ENCODE results near the gene RASGEF1C.
A peak's percentile ranks its signal among the peaks of the same experiment; 100 is the strongest.
"Not testable (repeated sequence)": the region's sequence is repeated elsewhere in the genome, so short reads cannot be mapped to it uniquely, and the experiment has no call there.

RASGEF1C gene

DNA sequence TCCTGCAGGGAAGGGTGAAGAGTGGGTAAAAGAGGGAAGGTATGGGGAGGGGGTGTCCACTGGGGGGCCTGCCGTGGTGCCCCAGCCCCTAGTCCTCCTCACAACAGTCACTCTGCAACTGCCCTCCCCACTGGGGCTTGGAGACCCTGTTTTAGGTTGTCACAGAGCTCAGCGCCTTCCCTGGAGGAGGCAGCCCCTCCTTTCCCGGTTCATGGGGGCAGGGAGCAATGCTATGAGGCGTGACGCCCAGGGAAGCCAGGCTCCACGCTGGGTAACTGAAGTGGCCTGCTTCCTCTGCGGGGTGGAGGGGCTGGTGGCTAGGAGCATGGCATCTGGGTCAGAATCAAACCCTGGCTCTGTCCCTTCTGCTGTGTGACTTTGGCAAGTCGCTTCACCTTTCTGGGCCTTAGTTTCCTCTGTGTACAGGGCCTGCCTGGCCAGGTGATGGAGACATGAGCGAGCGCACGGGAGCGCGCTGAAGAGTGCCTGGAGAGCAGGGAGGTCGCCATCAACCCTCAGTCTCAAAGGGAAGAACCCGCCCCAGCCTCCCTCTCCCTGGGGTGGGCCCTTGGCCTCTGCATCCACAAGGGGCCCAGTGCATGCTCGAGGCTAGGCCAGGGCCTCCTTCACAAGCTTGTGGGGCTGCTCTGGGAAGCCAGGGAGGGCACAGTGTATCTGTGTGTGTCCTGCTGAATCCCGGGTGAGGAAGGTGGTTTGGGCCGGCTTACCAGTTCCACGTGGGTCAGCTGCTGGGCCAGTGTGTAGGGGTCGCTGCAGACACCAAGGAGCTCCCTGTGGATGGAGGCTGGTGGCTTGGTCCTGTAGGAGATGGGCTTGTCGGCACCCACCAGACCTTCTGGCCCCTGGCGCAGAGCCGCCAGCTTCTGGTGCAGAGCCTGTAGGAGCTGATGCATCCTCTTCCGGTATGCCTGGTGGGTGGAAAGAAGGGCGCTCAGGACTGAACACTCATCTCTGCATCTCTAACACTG is 81.0 kb downstream of the RASGEF1C start:
- no peak for DNase-seq
- TF ChIP-seq, protein P1, sequence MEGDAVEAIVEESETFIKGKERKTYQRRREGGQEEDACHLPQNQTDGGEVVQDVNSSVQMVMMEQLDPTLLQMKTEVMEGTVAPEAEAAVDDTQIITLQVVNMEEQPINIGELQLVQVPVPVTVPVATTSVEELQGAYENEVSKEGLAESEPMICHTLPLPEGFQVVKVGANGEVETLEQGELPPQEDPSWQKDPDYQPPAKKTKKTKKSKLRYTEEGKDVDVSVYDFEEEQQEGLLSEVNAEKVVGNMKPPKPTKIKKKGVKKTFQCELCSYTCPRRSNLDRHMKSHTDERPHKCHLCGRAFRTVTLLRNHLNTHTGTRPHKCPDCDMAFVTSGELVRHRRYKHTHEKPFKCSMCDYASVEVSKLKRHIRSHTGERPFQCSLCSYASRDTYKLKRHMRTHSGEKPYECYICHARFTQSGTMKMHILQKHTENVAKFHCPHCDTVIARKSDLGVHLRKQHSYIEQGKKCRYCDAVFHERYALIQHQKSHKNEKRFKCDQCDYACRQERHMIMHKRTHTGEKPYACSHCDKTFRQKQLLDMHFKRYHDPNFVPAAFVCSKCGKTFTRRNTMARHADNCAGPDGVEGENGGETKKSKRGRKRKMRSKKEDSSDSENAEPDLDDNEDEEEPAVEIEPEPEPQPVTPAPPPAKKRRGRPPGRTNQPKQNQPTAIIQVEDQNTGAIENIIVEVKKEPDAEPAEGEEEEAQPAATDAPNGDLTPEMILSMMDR (IDR thresholded peaks at IDR 0.05), result no peak
- no peak overlapping the region for H3K27ac ChIP-seq
- no peaks in the 10 kb centered on the region for H3K9me3 ChIP-seq
- H3K4me1 ChIP-seq, result peaks cover 0 to 5% (median 0%) of the 10 kb centered on the region in 4 donors
- H3K27me3 ChIP-seq, result peaks cover 0 to 23% of the 10 kb centered on the region in 2 donors
- no peak overlapping the region for H3K4me3 ChIP-seq
- intact Hi-C loops (cut with DNase I; ENCODE audit: low total_unique reads), result no loop called here
- H3K36me3 ChIP-seq, result no peaks in the 10 kb centered on the region

DNA sequence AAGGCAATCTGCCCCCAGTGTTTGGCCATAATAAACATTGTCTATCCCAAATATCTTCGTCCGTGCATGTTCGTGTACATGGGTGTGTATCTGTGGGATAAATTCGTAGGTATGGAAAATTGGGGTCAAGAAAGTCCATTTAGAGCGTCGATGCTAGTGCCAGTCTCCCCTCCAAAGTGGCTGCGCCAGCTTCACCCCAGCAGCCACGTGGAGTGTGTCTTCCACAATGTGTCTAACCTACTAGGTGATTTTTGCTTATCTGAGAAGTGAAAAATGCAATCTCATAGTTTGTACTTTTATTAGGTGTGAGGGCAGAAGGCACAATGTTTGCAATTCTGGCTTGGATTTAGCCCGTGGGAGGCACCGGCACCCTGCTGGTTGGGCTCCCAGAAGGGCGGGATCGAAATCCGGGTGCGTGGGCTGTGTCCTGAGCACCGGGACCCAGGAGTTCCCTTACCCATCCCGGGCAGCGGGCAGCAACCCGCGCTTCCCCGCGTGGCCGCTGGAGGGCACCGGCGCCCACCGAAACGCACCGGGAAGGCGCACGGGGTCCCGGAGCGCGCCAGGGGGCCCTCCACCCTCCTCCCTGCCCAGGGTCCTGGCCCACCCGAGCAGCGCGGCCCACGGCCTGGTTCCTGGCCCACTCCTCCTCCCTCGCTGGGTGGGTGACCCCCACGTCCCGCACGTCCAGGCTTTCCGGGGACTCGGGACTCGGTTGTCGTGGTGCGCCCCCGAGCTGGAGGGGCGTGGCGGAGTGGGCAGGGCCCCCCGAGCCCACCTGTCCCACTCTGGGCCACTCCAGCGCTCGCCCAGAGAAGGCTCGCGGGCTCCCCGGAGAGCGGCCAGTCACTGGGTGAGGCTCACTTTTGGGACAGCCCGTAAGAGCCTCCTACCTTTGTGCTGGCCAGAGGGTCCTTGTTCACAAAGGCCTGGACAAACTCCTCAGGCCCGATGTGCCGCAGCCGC is 82.0 kb downstream of the RASGEF1C start:
- TF ChIP-seq, protein P1 (IDR thresholded peaks at IDR 0.05), result peak; percentile 54 to 65
- no peaks in the 10 kb centered on the region for H3K36me3 ChIP-seq
- peak in 1 of 2 donors; percentile 62 for DNase-seq
- H3K4me3 ChIP-seq, result no peak overlapping the region
- no peaks in the 10 kb centered on the region for H3K9me3 ChIP-seq
- peaks cover 0 to 5% (median 0%) of the 10 kb centered on the region in 4 donors for H3K4me1 ChIP-seq
- intact Hi-C loops (cut with DNase I; ENCODE audit: low total_unique reads), result no loop called here
- no peak overlapping the region for H3K27ac ChIP-seq
- peaks cover 0 to 23% of the 10 kb centered on the region in 2 donors for H3K27me3 ChIP-seq

DNA sequence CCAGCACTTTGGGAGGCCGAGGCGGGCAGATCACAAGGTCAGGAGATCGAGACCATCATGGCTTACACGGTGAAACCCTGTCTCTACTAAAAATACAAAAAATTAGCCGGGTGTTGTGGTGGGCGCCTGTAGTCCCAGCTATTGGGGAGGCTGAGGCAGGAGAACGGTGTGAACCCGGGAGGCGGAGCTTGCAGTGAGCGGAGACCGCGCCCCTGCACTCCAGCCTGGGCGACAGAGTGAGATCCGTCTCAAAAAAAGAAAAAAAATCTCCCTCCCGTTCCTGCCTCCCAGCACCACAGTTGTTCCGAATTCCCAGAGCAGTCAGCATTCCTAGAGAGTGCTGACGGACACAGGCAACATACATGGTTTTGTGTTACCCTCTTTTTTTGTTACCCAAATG is 82.9 kb downstream of the RASGEF1C start:
- H3K4me1 ChIP-seq; H3K36me3 ChIP-seq; DNase-seq; H3K4me3 ChIP-seq; H3K27ac ChIP-seq; intact Hi-C loops (cut with DNase I; ENCODE audit: low total_unique reads); H3K9me3 ChIP-seq: not testable (repeated sequence)
- H3K27me3 ChIP-seq, result peaks cover 0 to 23% of the 10 kb centered on the region in 2 donors

DNA sequence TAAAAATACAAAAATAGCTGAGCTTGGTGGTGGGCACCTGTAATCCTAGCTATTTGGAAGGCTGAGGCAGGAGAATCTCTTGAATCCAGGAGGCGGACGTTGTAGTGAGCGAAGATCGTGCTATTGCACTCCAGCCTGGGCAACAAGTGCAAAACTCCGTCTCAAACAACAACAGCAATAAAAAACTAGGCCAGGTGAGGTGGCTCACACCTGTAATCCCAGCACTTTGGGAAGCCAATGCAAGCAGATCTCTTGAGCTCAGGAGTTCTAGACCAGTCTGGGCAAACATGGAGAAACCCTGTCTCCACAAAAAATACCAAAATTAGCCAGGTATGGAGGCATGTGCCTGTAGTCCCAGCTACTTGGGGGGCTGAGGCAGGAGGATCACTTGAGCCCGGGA is 84.3 kb downstream of the RASGEF1C start:
- DNase-seq; H3K27ac ChIP-seq; intact Hi-C loops (cut with DNase I; ENCODE audit: low total_unique reads); H3K4me3 ChIP-seq; H3K9me3 ChIP-seq; H3K4me1 ChIP-seq; H3K36me3 ChIP-seq: not testable (repeated sequence)
- peaks cover 0 to 34% of the 10 kb centered on the region in 2 donors for H3K27me3 ChIP-seq

DNA sequence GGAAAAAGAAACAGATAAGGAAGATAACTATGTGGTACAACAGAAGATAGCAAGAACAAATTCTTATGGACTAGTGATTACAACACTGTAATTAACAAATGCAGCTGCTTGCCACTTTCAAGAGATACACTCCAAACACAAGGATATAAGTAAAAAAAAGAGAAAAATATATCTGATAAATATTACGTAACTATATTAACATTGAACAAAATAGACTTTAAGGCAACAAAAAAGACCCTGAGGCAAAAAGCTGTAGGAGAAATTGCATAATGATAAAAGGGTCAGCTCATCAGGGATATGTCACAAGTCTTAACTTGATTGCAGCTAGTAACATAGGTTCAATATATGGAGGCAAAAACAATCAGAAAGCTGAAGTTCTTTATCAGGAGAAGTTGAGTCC is 86.1 kb downstream of the RASGEF1C start:
- Histone ChIP-seq H3K4me3 (no peak overlapping the region), H3K4me1 (peaks cover 0 to 5% (median 0%) of the 10 kb centered on the region in 4 donors), H3K27ac (no peak overlapping the region), H3K27me3 (peaks cover 0 to 46% of the 10 kb centered on the region in 2 donors), H3K9me3 (no peaks in the 10 kb centered on the region), H3K36me3 (no peaks in the 10 kb centered on the region)
- TF ChIP-seq, protein P1 (IDR thresholded peaks at IDR 0.05), result no peak
- DNase-seq, result no peak
- intact Hi-C loops (cut with DNase I; ENCODE audit: low total_unique reads), result no loop called here

DNA sequence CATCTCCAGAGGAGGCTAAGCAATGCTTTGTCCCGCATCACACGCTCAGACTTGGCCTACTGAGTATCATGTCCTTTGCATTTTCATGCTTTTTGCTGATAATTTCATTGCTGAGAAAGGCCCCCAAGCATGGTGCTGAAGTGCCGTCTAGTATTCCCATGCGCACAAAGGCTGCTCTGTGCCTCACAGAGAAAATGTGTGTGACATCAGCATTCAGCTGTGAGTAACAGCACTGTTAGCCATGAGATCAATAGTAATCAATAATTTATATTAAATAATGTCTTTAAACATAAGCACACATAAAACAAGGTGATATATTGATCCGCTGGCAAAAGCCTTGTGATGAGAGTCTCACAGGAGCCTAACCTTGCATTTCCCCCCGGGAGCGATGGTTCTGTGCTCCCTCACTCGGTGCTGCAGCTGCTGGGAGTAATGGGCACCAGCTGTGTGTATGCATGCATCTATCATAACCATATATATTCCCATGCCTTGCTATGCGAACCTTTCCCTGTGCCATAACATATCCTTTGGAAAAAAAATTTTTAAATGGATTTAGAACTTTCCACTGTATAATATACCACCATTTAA is 87.1 kb downstream of the RASGEF1C start:
- intact Hi-C loops (cut with DNase I; ENCODE audit: low total_unique reads), result no loop called here
- Histone ChIP-seq H3K4me1 (peaks cover 0 to 2% (median 0%) of the 10 kb centered on the region in 4 donors), H3K9me3 (no peaks in the 10 kb centered on the region), H3K27ac (no peak overlapping the region), H3K4me3 (no peak overlapping the region), H3K36me3 (no peaks in the 10 kb centered on the region), H3K27me3 (peaks cover 0 to 36% of the 10 kb centered on the region in 2 donors)
- no peak for DNase-seq
- TF ChIP-seq, protein P1 (IDR thresholded peaks at IDR 0.05), result no peak

All from tibial artery (tissue), 4 donors.